Measurements from ENCODE around the gene MYH6.

MYH6 gene

GRCh38 chr14:23365732-23366425 lies 42.2 kb downstream of the MYH6 start:
- DNase-seq = no peak
- no peaks in the 10 kb centered on the region for H3K4me1 ChIP-seq (ENCODE audit: control insufficient read depth, insufficient read depth, low read length, poor library complexity, severe bottlenecking)
- H3K4me3 ChIP-seq (ENCODE audit: insufficient read depth, low read depth, low read length, poor library complexity, severe bottlenecking) = no peak overlapping the region
- no peaks in the 10 kb centered on the region for H3K36me3 ChIP-seq (ENCODE audit: control insufficient read depth, insufficient read depth, low read length)
- H3K9me3 ChIP-seq (ENCODE audit: control insufficient read depth, low read length) = no peaks in the 10 kb centered on the region
- peaks cover 16% of the 10 kb centered on the region for H3K27me3 ChIP-seq (replicated peaks; ENCODE audit: control insufficient read depth, insufficient read depth, low read length, poor library complexity, severe bottlenecking)
- H3K27ac ChIP-seq (ENCODE audit: insufficient read depth, low read length, poor library complexity, severe bottlenecking) = no peak overlapping the region

- Histone ChIP-seq H3K9me3 (ENCODE audit: control insufficient read depth, low read length) (no peaks in the 10 kb centered on the region), H3K4me1 (ENCODE audit: control insufficient read depth, insufficient read depth, low read length, poor library complexity, severe bottlenecking) (no peaks in the 10 kb centered on the region), H3K36me3 (ENCODE audit: control insufficient read depth, insufficient read depth, low read length) (no peaks in the 10 kb centered on the region), H3K27me3 (replicated peaks; ENCODE audit: control insufficient read depth, insufficient read depth, low read length, poor library complexity, severe bottlenecking) (peaks cover 16% of the 10 kb centered on the region), H3K4me3 (ENCODE audit: insufficient read depth, low read depth, low read length, poor library complexity, severe bottlenecking) (no peak within 1 kb of the TSS), H3K27ac (ENCODE audit: insufficient read depth, low read length, poor library complexity, severe bottlenecking) (no peak within 1 kb of the TSS)
- DNase-seq = no peak
Measured at GRCh38 chr14:23365036-23365731, 42.9 kb downstream of the MYH6 start, which contains the start of gene EFS. Gene EFS, minus strand, starts transcription at chr14:23365172. Its CDS starts 147 bp downstream, at chr14:23365025.

- H3K27ac ChIP-seq (ENCODE audit: insufficient read depth, low read length, poor library complexity, severe bottlenecking) = no peak overlapping the region
Measured at GRCh38 chr14:23364164-23365035, 43.7 kb downstream of the MYH6 start.

GRCh38 chr14:23362200-23362599 lies 45.9 kb downstream of the MYH6 start:
- H3K4me1 ChIP-seq (ENCODE audit: control insufficient read depth, insufficient read depth, low read length, poor library complexity, severe bottlenecking) = no peaks in the 10 kb centered on the region
- H3K36me3 ChIP-seq (ENCODE audit: control insufficient read depth, insufficient read depth, low read length) = no peaks in the 10 kb centered on the region
- DNase-seq = no peak
- H3K27ac ChIP-seq (ENCODE audit: insufficient read depth, low read length, poor library complexity, severe bottlenecking) = no peak overlapping the region
- H3K27me3 ChIP-seq (replicated peaks; ENCODE audit: control insufficient read depth, insufficient read depth, low read length, poor library complexity, severe bottlenecking) = peaks cover 16% of the 10 kb centered on the region
- H3K9me3 ChIP-seq (ENCODE audit: control insufficient read depth, low read length) = no peaks in the 10 kb centered on the region
- H3K4me3 ChIP-seq (ENCODE audit: insufficient read depth, low read depth, low read length, poor library complexity, severe bottlenecking) = no peak overlapping the region

More at GRCh38 chr14:23364164-23365035, 43.7 kb downstream of the MYH6 start:
- Histone ChIP-seq H3K36me3 (ENCODE audit: control insufficient read depth, insufficient read depth, low read length) (no peaks in the 10 kb centered on the region), H3K9me3 (ENCODE audit: control insufficient read depth, low read length) (no peaks in the 10 kb centered on the region), H3K27me3 (replicated peaks; ENCODE audit: control insufficient read depth, insufficient read depth, low read length, poor library complexity, severe bottlenecking) (peaks cover 16% of the 10 kb centered on the region), H3K4me3 (ENCODE audit: insufficient read depth, low read depth, low read length, poor library complexity, severe bottlenecking) (no peak overlapping the region), H3K4me1 (ENCODE audit: control insufficient read depth, insufficient read depth, low read length, poor library complexity, severe bottlenecking) (no peaks in the 10 kb centered on the region)
- no peak for DNase-seq

- H3K4me1 ChIP-seq (ENCODE audit: control insufficient read depth, insufficient read depth, low read length, poor library complexity, severe bottlenecking) = no peaks in the 10 kb centered on the region
- peaks cover 16% of the 10 kb centered on the region for H3K27me3 ChIP-seq (replicated peaks; ENCODE audit: control insufficient read depth, insufficient read depth, low read length, poor library complexity, severe bottlenecking)
- H3K9me3 ChIP-seq (ENCODE audit: control insufficient read depth, low read length) = no peaks in the 10 kb centered on the region
- H3K36me3 ChIP-seq (ENCODE audit: control insufficient read depth, insufficient read depth, low read length) = no peaks in the 10 kb centered on the region
- no peak overlapping the region for H3K27ac ChIP-seq (ENCODE audit: insufficient read depth, low read length, poor library complexity, severe bottlenecking)
- no peak for DNase-seq
- H3K4me3 ChIP-seq (ENCODE audit: insufficient read depth, low read depth, low read length, poor library complexity, severe bottlenecking) = no peak overlapping the region
Measured at GRCh38 chr14:23361763-23362162, 46.3 kb downstream of the MYH6 start.

GRCh38 chr14:23361320-23361719 lies 46.8 kb downstream of the MYH6 start:
- H3K4me3 ChIP-seq (ENCODE audit: insufficient read depth, low read depth, low read length, poor library complexity, severe bottlenecking) = no peak overlapping the region
- peaks cover 16% of the 10 kb centered on the region for H3K27me3 ChIP-seq (replicated peaks; ENCODE audit: control insufficient read depth, insufficient read depth, low read length, poor library complexity, severe bottlenecking)
- no peak overlapping the region for H3K27ac ChIP-seq (ENCODE audit: insufficient read depth, low read length, poor library complexity, severe bottlenecking)
- H3K9me3 ChIP-seq (ENCODE audit: control insufficient read depth, low read length) = no peaks in the 10 kb centered on the region
- H3K4me1 ChIP-seq (ENCODE audit: control insufficient read depth, insufficient read depth, low read length, poor library complexity, severe bottlenecking) = no peaks in the 10 kb centered on the region
- DNase-seq = no peak
- no peaks in the 10 kb centered on the region for H3K36me3 ChIP-seq (ENCODE audit: control insufficient read depth, insufficient read depth, low read length)

- no peaks in the 10 kb centered on the region for H3K4me1 ChIP-seq (ENCODE audit: control insufficient read depth, insufficient read depth, low read length, poor library complexity, severe bottlenecking)
- peaks cover 11% of the 10 kb centered on the region for H3K27me3 ChIP-seq (replicated peaks; ENCODE audit: control insufficient read depth, insufficient read depth, low read length, poor library complexity, severe bottlenecking)
- DNase-seq = no peak
- H3K4me3 ChIP-seq (ENCODE audit: insufficient read depth, low read depth, low read length, poor library complexity, severe bottlenecking) = no peak overlapping the region
- no peaks in the 10 kb centered on the region for H3K9me3 ChIP-seq (ENCODE audit: control insufficient read depth, low read length)
- no peak overlapping the region for H3K27ac ChIP-seq (ENCODE audit: insufficient read depth, low read length, poor library complexity, severe bottlenecking)
- no peaks in the 10 kb centered on the region for H3K36me3 ChIP-seq (ENCODE audit: control insufficient read depth, insufficient read depth, low read length)
Measured at GRCh38 chr14:23360496-23360895, 47.6 kb downstream of the MYH6 start.

GRCh38 chr14:23359722-23360447 lies 48.2 kb downstream of the MYH6 start:
- no peak for DNase-seq
- Histone ChIP-seq H3K27ac (ENCODE audit: insufficient read depth, low read length, poor library complexity, severe bottlenecking) (no peak overlapping the region), H3K4me1 (ENCODE audit: control insufficient read depth, insufficient read depth, low read length, poor library complexity, severe bottlenecking) (no peaks in the 10 kb centered on the region), H3K9me3 (ENCODE audit: control insufficient read depth, low read length) (no peaks in the 10 kb centered on the region), H3K4me3 (ENCODE audit: insufficient read depth, low read depth, low read length, poor library complexity, severe bottlenecking) (no peak overlapping the region), H3K36me3 (ENCODE audit: control insufficient read depth, insufficient read depth, low read length) (no peaks in the 10 kb centered on the region), H3K27me3 (replicated peaks; ENCODE audit: control insufficient read depth, insufficient read depth, low read length, poor library complexity, severe bottlenecking) (peaks cover 10% of the 10 kb centered on the region)

GRCh38 chr14:23359167-23359626 lies 48.9 kb downstream of the MYH6 start:
- Histone ChIP-seq H3K27ac (ENCODE audit: insufficient read depth, low read length, poor library complexity, severe bottlenecking) (no peak overlapping the region), H3K4me1 (ENCODE audit: control insufficient read depth, insufficient read depth, low read length, poor library complexity, severe bottlenecking) (no peaks in the 10 kb centered on the region), H3K4me3 (ENCODE audit: insufficient read depth, low read depth, low read length, poor library complexity, severe bottlenecking) (no peak overlapping the region), H3K36me3 (ENCODE audit: control insufficient read depth, insufficient read depth, low read length) (no peaks in the 10 kb centered on the region), H3K27me3 (replicated peaks; ENCODE audit: control insufficient read depth, insufficient read depth, low read length, poor library complexity, severe bottlenecking) (peaks cover 3% of the 10 kb centered on the region), H3K9me3 (ENCODE audit: control insufficient read depth, low read length) (no peaks in the 10 kb centered on the region)
- DNase-seq = no peak
